MM.1S (cell line): Measurements from ENCODE around the gene EPHA7.

Source experiments
- EZH2 ChIP-seq: fragments of 300-600 bp; sonication (generic); optimal IDR thresholded peaks from 2 replicates; pipeline ENCODE3; 2017; ENCODE audit warnings: low read depth, mild to moderate bottlenecking, antibody characterized with exemption, low read length, mixed read lengths
- EZH2phosphoT487 ChIP-seq: fragments of 300-600 bp; sonication (generic); IDR thresholded peaks from 2 replicates; pipeline ENCODE4 v1.6.1; 2018; ENCODE audit warnings: antibody characterized with exemption, low read length
- TF ChIP-seq, protein P1 (sequence below): fragments of 300-600 bp; sonication (generic); IDR thresholded peaks from 2 replicates; pipeline ENCODE4 v1.5.1; 2016; ENCODE audit warnings: antibody characterized with exemption, low read length, mixed read lengths

DNA sequence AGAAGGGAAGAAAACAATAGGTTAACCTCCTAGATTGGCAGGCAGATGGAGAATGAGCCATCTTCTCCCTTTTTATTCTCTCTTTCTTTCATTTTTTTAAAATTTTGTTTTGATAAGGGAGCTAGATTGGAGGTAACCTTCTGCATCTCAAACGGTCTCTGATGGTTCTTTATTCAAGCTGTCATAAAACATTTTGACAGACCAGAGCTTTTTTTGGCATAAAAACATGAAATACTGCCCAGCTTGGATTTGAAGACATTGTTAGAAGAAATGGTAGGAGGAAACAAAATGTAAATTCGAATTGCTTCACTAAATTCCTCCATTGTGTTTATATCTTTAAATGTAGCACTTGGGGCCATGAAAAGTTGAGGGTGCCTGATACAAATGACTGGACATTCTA, 158.5 kb downstream of the EPHA7 start:
- TF ChIP-seq, protein P1, sequence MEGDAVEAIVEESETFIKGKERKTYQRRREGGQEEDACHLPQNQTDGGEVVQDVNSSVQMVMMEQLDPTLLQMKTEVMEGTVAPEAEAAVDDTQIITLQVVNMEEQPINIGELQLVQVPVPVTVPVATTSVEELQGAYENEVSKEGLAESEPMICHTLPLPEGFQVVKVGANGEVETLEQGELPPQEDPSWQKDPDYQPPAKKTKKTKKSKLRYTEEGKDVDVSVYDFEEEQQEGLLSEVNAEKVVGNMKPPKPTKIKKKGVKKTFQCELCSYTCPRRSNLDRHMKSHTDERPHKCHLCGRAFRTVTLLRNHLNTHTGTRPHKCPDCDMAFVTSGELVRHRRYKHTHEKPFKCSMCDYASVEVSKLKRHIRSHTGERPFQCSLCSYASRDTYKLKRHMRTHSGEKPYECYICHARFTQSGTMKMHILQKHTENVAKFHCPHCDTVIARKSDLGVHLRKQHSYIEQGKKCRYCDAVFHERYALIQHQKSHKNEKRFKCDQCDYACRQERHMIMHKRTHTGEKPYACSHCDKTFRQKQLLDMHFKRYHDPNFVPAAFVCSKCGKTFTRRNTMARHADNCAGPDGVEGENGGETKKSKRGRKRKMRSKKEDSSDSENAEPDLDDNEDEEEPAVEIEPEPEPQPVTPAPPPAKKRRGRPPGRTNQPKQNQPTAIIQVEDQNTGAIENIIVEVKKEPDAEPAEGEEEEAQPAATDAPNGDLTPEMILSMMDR: no peak
- TF ChIP-seq EZH2 (no peak), EZH2phosphoT487 (no peak)
